ENCODE measurements around the gene MAPRE2.
"Not testable (repeated sequence)": the region's sequence is repeated elsewhere in the genome, so short reads cannot be mapped to it uniquely, and the experiment has no call there.

The MAPRE2 gene

DNA sequence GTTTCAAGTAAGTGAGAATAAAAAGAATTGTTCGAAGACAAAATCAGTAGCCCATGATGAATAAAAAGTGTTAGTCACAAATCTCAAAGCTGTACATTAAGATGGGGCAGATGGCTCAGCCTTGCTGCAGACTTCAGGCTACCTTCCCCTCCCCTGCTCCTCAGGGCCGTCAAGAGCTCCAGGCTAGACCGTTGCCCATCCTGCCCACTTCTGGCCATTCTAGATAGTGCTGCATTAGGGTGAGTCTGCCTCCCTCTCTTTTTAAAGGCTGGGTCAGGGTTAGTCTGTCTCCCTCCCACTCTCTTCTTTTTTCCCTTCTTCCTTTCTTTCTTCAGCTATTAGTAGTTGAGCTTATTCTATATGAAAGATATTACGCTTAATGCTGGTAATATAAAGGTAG, 86.0 kb downstream of the MAPRE2 start:
- DNase-seq: no peak

DNA sequence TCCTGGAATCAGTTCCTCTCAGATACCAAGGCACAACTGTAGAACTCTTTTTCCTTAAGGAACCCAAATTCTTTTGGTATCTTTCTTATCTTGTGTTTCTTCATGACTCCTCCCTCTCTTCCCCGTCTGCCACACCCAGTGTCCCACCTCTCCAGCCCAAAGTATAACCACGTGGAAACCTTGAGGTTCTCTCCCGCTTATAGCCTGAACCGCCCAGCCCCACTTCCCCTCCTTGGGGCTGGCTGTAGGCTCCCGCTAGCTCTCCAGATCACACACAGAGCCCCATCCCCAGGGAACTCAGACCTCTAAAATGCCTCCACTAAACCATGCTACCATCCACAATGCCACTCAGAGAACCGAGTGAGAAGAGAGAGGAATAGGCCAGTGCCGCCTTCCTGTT, 87.5 kb downstream of the MAPRE2 start:
- DNase-seq: no peak

GRCh38 chr18:35130236-35130635, 89.0 kb downstream of the MAPRE2 start:
- no peak for DNase-seq

DNA sequence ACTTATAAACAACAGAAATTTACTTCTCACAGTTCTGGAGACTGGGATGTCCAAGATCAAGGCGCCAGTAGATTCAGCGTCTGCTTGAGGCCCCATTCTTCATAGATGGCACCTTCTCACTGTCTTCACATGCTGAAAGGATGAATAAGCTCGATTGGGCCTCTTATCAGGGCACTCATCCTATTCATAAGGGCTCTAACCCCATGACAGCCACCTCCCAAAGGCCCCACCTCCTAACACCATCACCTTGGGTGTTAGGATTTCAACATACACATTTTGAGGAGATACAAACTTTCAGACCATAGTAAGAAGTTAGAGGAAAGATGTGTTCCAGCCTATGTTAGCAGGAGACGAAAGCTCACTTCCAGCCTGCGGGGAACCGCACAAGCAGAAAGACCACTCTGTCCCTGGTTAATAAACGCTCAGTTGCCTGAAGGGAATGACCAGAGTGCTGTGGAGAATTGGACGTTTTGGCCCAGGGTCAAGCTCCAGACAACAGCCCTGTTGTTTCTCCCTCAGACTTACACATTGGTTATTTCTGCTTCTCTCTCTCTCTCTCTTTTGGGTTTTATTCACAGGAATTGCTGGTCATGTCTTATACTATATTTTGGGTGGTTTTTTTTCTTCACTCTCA, 90.3 kb downstream of the MAPRE2 start:
- DNase-seq: no peak

GRCh38 chr18:35132021-35132902, 91.0 kb downstream of the MAPRE2 start:
- no peak for DNase-seq

- DNase-seq: no peak
Observed at GRCh38 chr18:35134190-35134730, 93.0 kb downstream of the MAPRE2 start.

GRCh38 chr18:35134791-35135531, 93.7 kb downstream of the MAPRE2 start:
- DNase-seq: no peak

- DNase-seq: no peak
Observed at GRCh38 chr18:35136248-35136647, 95.0 kb downstream of the MAPRE2 start.

- no peak for DNase-seq
Observed at GRCh38 chr18:35136885-35137284, 95.7 kb downstream of the MAPRE2 start.

DNA sequence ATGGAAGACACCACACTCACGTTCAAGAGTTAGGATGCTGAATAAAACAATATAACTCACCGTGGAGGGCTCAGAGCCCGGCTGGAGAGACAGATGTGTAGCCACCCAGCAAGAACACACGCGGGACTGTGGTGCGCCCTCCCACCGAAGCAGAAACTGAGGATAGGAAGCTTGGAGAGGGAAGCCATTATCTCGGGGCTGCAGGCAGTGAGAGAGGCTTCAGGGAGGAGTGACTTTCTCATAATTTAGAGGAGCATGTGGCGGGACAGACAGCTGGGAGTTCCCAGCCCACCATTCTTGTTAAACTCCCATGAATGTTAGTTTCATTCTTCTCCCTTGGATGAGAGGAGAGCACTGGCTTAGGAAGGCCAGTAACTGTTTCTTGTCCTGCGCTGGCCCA, 96.4 kb downstream of the MAPRE2 start:
- DNase-seq: no peak

DNA sequence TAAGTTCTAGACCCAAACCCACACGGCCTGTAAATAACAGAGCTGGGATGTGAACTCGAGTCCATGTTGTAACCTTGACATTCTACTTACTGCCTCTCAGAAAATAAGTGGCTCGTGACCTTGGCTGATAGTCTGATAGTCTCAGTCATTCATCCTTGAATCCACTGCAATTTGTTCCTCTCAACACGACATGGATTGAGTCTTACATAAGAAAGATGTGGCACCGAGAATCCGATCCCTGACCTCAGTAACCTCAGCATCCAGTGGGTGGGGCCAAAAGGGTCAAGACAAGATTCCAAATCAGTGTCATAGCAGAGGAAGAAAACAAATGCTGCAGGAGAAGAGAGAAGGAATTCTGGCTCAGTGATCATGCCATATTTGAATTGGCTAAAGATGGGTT, 97.6 kb downstream of the MAPRE2 start:
- DNase-seq: no peak

GRCh38 chr18:35139517-35139916, 98.3 kb downstream of the MAPRE2 start:
- DNase-seq: no peak

DNA sequence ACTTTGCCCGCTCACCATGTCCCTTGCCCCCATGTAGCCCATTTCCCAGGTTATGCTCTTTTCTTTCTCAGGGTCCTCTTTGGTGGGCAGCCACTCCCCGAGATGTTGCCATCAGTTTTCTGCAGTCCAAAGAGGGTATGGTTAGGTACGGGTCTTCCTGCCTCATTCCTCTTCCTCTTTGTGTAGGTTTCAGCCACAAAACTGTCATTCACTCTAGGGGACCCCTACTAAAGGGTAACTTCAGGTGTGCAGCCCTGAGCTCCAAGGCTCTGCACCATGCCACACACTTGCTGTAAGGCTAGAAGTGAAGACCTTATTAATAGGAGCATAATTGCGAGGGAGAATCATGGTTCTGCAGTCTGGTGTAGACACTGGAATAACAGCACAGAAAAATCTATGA, 99.9 kb downstream of the MAPRE2 start:
- DNase-seq: no peak

- DNase-seq: no peak
Observed at GRCh38 chr18:35141567-35142274, 100.5 kb downstream of the MAPRE2 start.

GRCh38 chr18:35142275-35142615, 101.0 kb downstream of the MAPRE2 start:
- no peak for DNase-seq

DNA sequence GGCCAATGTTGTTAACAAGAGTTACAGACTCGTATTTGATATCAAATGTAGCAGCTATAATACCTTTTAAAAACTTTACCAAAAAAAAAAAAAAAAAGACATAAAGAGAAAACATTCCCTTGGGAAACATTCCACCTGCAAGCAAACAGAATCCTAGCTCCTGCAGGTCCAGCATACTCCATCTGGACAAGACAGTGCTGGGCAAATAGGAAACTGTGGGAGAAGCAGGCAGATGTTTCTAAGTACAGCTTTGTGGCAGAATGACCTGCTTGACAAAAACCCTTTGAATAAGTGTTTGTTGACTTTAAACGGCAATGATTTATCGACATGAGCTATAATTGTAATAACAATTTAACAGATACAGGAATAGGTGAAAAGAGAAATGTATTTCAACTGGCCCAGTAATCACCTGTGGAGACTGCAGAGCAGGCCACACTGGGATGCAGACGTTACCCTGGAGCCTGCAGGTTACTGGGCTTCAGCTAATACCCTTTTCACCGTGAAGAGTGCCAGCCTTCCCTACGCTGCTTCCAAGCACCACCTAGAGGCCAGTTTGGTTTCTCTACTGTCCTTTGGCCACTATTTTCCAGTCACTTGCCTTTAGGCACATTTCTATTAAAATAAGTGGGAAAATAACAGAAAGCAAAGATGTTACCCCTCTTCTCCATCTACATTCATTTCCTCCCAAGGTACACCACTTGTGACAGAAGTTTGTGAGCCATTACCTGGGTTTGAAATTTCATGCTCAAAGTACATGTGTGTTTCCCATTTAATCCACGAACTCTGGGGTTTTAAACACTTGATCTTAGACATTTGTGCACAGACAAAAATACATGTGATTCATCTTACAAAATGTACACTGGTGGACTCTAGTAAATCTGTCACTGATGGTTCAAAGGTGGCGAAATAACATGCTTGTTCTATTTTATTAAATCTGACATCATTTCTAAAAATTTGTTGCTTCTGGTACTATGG, 102.7 kb downstream of the MAPRE2 start:
- DNase-seq: no peak

- DNase-seq: no peak
Observed at GRCh38 chr18:35144698-35145097, 103.5 kb downstream of the MAPRE2 start.

- not testable (repeated sequence) for DNase-seq
Observed at GRCh38 chr18:35150195-35150594, 109.0 kb downstream of the MAPRE2 start.

DNA sequence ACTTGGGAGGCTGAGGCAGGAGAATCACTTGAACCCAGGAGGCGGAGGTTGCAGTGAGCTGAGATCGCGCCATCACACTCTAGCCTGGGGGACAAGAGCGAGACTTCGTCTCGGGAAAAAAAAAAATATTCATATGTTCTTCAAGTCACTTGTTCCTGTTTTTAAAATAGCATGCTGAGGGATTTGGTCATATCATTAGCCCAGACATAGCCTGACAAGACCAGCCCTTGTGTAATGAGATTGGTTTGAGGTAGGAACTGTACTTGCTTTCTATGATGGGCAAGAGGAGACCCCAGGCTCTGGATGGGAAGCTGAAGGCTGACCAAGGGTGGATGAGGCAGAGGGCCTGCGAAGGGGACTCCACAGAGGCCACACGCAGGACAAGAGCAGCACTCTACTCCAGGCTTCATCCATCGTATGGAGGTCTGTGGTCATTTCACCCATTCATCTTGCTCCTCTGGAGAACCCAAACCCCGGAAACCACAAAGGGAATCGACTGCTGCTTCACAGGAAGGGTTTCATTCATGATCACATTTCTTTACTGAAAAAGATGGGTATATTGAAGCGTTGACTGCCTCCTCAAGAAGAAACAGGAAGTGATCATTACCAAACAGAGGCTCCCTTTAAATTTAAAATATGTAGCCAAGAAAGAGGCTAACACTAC, 112.5 kb downstream of the MAPRE2 start:
- no peak for DNase-seq

DNA sequence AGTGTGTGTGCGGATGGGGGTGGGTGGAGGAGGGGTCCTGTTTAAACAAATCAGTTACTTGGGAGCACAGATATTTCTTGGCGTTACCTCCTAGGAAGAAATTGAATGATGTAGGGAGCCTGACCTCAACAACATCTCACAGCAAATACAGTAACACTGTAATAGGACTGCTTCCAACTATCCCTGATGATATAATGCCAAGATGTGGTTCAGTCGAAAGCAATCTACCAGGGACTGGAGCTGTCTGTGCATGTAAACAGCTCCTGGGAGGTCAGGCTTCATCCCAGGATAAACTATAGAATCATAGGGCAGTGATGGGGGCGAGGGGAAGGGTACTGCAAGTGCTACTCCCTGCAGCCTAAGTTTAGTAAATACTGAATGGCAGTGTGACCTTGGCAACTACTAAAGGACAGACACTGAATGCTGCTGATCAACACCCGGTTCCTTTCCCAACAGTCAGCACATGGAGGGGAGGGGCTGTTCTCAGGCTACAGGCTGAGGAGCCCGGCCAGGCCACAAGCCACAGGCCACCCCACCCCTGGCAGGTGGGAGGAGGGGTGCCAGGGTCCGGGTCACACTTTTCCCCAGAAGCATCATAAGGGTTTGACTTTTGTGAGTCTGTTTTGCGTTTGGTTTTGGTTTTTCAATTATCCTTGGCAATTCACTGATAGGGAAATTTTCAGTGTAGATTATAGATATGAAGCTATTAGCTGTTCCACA, 114.3 kb downstream of the MAPRE2 start:
- no peak for DNase-seq

Measured in activated CD4-positive, alpha-beta T cell treated with anti-CD3 and anti-CD28 coated beads for 1 hour (primary cell).